ENCODE data around the gene SAMD13. TPM values are rescaled to one million over a fixed set of nuclear protein-coding genes. Genes with fewer than 3 reads are reported as not detected.

The SAMD13 gene
- total and polyA plus RNA-seq, 4 donors, result 0.17 to 0.61 (median 0.17) TPM; not detected in 1

DNA sequence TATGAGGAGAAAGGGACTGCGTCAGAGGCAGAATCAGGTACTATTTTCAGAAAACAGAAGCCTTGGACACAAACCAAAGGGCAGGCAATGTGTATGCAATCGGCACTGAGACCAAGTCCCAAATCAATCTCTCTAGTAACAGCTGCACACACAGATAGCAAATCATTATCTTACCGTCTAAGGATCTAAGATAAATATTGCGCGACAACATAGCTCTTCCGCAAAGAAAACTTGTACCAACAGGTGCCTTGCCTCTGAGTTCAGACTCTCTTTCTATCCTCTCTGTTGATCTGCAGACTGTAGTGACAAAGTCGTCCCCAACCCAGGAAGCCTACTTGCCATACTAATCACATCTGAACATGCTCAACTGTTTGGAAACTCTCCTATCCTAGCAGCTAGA lies 22.6 kb upstream of the SAMD13 start:
- TF ChIP-seq HNF4G (IDR thresholded peaks at IDR 0.05), result no peak
- no peak for TF ChIP-seq YY1 (IDR thresholded peaks at IDR 0.05)
- no peak for TF ChIP-seq FOXA2 (IDR thresholded peaks at IDR 0.05)
- TF ChIP-seq JUND (IDR thresholded peaks at IDR 0.05), result no peak
- TF ChIP-seq, protein P1, sequence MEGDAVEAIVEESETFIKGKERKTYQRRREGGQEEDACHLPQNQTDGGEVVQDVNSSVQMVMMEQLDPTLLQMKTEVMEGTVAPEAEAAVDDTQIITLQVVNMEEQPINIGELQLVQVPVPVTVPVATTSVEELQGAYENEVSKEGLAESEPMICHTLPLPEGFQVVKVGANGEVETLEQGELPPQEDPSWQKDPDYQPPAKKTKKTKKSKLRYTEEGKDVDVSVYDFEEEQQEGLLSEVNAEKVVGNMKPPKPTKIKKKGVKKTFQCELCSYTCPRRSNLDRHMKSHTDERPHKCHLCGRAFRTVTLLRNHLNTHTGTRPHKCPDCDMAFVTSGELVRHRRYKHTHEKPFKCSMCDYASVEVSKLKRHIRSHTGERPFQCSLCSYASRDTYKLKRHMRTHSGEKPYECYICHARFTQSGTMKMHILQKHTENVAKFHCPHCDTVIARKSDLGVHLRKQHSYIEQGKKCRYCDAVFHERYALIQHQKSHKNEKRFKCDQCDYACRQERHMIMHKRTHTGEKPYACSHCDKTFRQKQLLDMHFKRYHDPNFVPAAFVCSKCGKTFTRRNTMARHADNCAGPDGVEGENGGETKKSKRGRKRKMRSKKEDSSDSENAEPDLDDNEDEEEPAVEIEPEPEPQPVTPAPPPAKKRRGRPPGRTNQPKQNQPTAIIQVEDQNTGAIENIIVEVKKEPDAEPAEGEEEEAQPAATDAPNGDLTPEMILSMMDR (IDR thresholded peaks at IDR 0.05; ENCODE audit: low read depth, low read length, missing input control), result no peak
- TF ChIP-seq, protein P2, sequence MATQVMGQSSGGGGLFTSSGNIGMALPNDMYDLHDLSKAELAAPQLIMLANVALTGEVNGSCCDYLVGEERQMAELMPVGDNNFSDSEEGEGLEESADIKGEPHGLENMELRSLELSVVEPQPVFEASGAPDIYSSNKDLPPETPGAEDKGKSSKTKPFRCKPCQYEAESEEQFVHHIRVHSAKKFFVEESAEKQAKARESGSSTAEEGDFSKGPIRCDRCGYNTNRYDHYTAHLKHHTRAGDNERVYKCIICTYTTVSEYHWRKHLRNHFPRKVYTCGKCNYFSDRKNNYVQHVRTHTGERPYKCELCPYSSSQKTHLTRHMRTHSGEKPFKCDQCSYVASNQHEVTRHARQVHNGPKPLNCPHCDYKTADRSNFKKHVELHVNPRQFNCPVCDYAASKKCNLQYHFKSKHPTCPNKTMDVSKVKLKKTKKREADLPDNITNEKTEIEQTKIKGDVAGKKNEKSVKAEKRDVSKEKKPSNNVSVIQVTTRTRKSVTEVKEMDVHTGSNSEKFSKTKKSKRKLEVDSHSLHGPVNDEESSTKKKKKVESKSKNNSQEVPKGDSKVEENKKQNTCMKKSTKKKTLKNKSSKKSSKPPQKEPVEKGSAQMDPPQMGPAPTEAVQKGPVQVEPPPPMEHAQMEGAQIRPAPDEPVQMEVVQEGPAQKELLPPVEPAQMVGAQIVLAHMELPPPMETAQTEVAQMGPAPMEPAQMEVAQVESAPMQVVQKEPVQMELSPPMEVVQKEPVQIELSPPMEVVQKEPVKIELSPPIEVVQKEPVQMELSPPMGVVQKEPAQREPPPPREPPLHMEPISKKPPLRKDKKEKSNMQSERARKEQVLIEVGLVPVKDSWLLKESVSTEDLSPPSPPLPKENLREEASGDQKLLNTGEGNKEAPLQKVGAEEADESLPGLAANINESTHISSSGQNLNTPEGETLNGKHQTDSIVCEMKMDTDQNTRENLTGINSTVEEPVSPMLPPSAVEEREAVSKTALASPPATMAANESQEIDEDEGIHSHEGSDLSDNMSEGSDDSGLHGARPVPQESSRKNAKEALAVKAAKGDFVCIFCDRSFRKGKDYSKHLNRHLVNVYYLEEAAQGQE (IDR thresholded peaks at IDR 0.05), result no peak
- TF ChIP-seq, protein P3, sequence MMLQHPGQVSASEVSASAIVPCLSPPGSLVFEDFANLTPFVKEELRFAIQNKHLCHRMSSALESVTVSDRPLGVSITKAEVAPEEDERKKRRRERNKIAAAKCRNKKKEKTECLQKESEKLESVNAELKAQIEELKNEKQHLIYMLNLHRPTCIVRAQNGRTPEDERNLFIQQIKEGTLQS (IDR thresholded peaks at IDR 0.05), result no peak
- TF ChIP-seq HNF4A (conservative IDR thresholded peaks at IDR 0.05), result peak in 1 of 2 donors; percentile 51
- no peak for TF ChIP-seq EGR1 (IDR thresholded peaks at IDR 0.05; ENCODE audit: low read depth in 2 of 2)
- TF ChIP-seq SP1 (IDR thresholded peaks at IDR 0.05), result peak; percentile 10
- TF ChIP-seq, protein P4, sequence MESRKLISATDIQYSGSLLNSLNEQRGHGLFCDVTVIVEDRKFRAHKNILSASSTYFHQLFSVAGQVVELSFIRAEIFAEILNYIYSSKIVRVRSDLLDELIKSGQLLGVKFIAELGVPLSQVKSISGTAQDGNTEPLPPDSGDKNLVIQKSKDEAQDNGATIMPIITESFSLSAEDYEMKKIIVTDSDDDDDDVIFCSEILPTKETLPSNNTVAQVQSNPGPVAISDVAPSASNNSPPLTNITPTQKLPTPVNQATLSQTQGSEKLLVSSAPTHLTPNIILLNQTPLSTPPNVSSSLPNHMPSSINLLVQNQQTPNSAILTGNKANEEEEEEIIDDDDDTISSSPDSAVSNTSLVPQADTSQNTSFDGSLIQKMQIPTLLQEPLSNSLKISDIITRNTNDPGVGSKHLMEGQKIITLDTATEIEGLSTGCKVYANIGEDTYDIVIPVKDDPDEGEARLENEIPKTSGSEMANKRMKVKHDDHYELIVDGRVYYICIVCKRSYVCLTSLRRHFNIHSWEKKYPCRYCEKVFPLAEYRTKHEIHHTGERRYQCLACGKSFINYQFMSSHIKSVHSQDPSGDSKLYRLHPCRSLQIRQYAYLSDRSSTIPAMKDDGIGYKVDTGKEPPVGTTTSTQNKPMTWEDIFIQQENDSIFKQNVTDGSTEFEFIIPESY (IDR thresholded peaks at IDR 0.05), result no peak
- no peak for TF ChIP-seq TAF1 (conservative IDR thresholded peaks at IDR 0.05)
- TF ChIP-seq FOXA1 (IDR thresholded peaks at IDR 0.05), result peak; percentile 11
- TF ChIP-seq, protein P5, sequence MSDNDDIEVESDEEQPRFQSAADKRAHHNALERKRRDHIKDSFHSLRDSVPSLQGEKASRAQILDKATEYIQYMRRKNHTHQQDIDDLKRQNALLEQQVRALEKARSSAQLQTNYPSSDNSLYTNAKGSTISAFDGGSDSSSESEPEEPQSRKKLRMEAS (IDR thresholded peaks at IDR 0.05), result no peak
- no peak for TF ChIP-seq NR2F2 (IDR thresholded peaks at IDR 0.05)
- peak in 1 of 2 donors; percentile 11 for TF ChIP-seq RAD21 (IDR thresholded peaks at IDR 0.05)
- no peak for TF ChIP-seq GABPA (IDR thresholded peaks at IDR 0.05 in 1 of 2, conservative IDR thresholded peaks at IDR 0.05 in 1 of 2)
- TF ChIP-seq RXRA (IDR thresholded peaks at IDR 0.05), result peak in 1 of 2 donors; percentile 15
- WGBS, result 29% methylated on average over 7 of the region's 7 CpGs
- Histone ChIP-seq H3K36me3 (ENCODE audit: control insufficient read depth in 4 of 4, insufficient read depth in 3 of 4, low read depth in 1 of 4, low read length in 3 of 4) (no peaks in the 10 kb centered on the region), H3K27ac (ENCODE audit: low read depth in 1 of 2, low read length in 2 of 2) (no peak overlapping the region), H3K9ac (ENCODE audit: low read depth in 1 of 2, low read length in 2 of 2) (no peak overlapping the region), H3K4me3 (ENCODE audit: low read depth in 1 of 3, low read length in 3 of 3) (no peak overlapping the region), H3K9me3 (ENCODE audit: control insufficient read depth in 4 of 4, low read length in 3 of 4) (no peaks in the 10 kb centered on the region), H3K27me3 (ENCODE audit: control insufficient read depth in 4 of 4, insufficient read depth in 4 of 4, low read length in 3 of 4) (no peaks in the 10 kb centered on the region), H3K4me1 (ENCODE audit: control insufficient read depth in 4 of 4, insufficient read depth in 4 of 4, low read length in 3 of 4) (no peaks in the 10 kb centered on the region)
- DNase-seq (ENCODE audit: low spot score), result no peak
